B cell (primary cell): Measurements from ENCODE around the gene ANGPT4. TPM values are rescaled to one million over a fixed set of nuclear protein-coding genes. Genes with fewer than 3 reads are reported as not detected.
A peak's percentile ranks its signal among the peaks of the same experiment; 100 is the strongest.

Experiments used
- ATAC-seq: fragments of 200-7000 bp; cut with Tn5 transposase; one replicate; pipeline ENCODE4 v1.10.0; 2021; ENCODE audit warnings: low read depth, mild to moderate bottlenecking, moderate number of reproducible peaks, moderate library complexity
- CTCF ChIA-PET: fragments of 350-600 bp; sonication (Branson Sonifier 250); formaldehyde crosslinking; loops from one replicate; lab custom pipeline; 2021; ENCODE audit warnings: antibody characterized with exemption, inconsistent platforms; lab: Charles Lee
- POLR2A ChIA-PET: fragments of 350-600 bp; sonication (Branson Sonifier 250); formaldehyde crosslinking; loops from one replicate; lab custom pipeline; 2021; ENCODE audit warnings: antibody characterized with exemption; lab: Charles Lee
- DNase-seq: peaks from one replicate; pipeline ENCODE4 v3.0.0; 2013
- H2AFZ ChIP-seq: 2 replicates; pipeline ENCODE4 v1.6.1; 2012; ENCODE audit warnings: mild to moderate bottlenecking, low read depth, low read length; ENCODE audit not compliant: insufficient read depth, poor library complexity, severe bottlenecking
- H3K27ac ChIP-seq, 2 donors: 1 replicate in 1 of 2; 2 replicates in 1 of 2; pipeline ENCODE4 v1.5.1; 2012 to 2013; ENCODE audit warnings: low read length in 2 of 2, mild to moderate bottlenecking in 2 of 2, moderate library complexity in 1 of 2
- H3K27me3 ChIP-seq, 4 experiments: fragments of 200-600 bp in 1 of 4; sonication (generic) in 1 of 4; replicated peaks in 1 of 4; 1 replicate in 2 of 4; 2 replicates in 2 of 4; pipeline versions ENCODE4 v1.6.1 to v1.7.0; 2013 to 2016; ENCODE audit warnings: low read length in 3 of 4, mild to moderate bottlenecking in 2 of 4, mixed read lengths in 1 of 4, moderate library complexity in 1 of 4; ENCODE audit not compliant: insufficient read depth in 4 of 4, control insufficient read depth in 3 of 4; ENCODE audit errors: control extremely low read depth in 1 of 4
- H3K36me3 ChIP-seq, 2 experiments: replicated peaks in 1 of 2; 1 replicate in 1 of 2; 2 replicates in 1 of 2; pipeline versions ENCODE4 v1.6.1 to v1.7.1; 2013; ENCODE audit warnings: low read length in 1 of 2; ENCODE audit not compliant: insufficient read depth in 2 of 2, control insufficient read depth in 1 of 2; ENCODE audit errors: control extremely low read depth in 1 of 2, extremely low read depth in 1 of 2
- H3K4me1 ChIP-seq, 2 donors: fragments of 200-600 bp in 1 of 2; sonication (generic) in 1 of 2; 1 replicate in 1 of 2; 2 replicates in 1 of 2; pipeline versions ENCODE4 v1.5.1 to v1.6.1; 2013 to 2017; ENCODE audit warnings: low read length in 2 of 2; ENCODE audit not compliant: control insufficient read depth in 2 of 2, insufficient read depth in 2 of 2
- H3K4me2 ChIP-seq: replicated peaks from 2 replicates; pipeline ENCODE3; 2012; ENCODE audit warnings: mild to moderate bottlenecking, low read depth, low read length; ENCODE audit not compliant: poor library complexity, severe bottlenecking
- H3K4me3 ChIP-seq, 5 experiments: fragments of 200-600 bp in 1 of 5; sonication (generic) in 1 of 5; 1 replicate in 3 of 5; 2 replicates in 2 of 5; pipeline versions ENCODE4 v1.5.1 to v1.7.0; 2011 to 2016; ENCODE audit warnings: low read length in 4 of 5, mild to moderate bottlenecking in 4 of 5, low read depth in 2 of 5, control low read depth in 1 of 5, moderate library complexity in 1 of 5; ENCODE audit not compliant: insufficient read depth in 1 of 5; ENCODE audit errors: control extremely low read depth in 1 of 5, extremely low read depth in 1 of 5
- H3K79me2 ChIP-seq: fragments of 200-600 bp; sonication (generic); one replicate; pipeline ENCODE4 v1.6.0; 2016; ENCODE audit warnings: low read length; ENCODE audit not compliant: control insufficient read depth, insufficient read depth
- H3K9ac ChIP-seq: fragments of 200-600 bp; sonication (generic); 2 replicates; pipeline ENCODE4 v1.6.1; 2017; ENCODE audit warnings: mild to moderate bottlenecking, low read length, moderate library complexity
- H3K9me3 ChIP-seq, 3 donors: one replicate each; pipeline versions ENCODE4 v1.6.1 to v1.7.1; 2013; ENCODE audit warnings: low read length in 2 of 3; ENCODE audit not compliant: control insufficient read depth in 2 of 3, insufficient read depth in 1 of 3; ENCODE audit errors: control extremely low read depth in 1 of 3
- H4K20me1 ChIP-seq: 2 replicates; pipeline ENCODE4 v1.6.0; 2012; ENCODE audit warnings: mild to moderate bottlenecking, low read length; ENCODE audit not compliant: insufficient read depth, control insufficient read depth, poor library complexity, severe bottlenecking
- H3K27ac Mint-ChIP-seq: one replicate; pipeline ENCODE4 v1.8.0; 2021; ENCODE audit warnings: mixed read lengths
- H3K27me3 Mint-ChIP-seq: one replicate; pipeline ENCODE4 v1.8.0; 2021; ENCODE audit warnings: mixed read lengths
- H3K4me1 Mint-ChIP-seq: one replicate; pipeline ENCODE4 v1.8.0; 2021; ENCODE audit warnings: mixed read lengths
- H3K4me3 Mint-ChIP-seq: one replicate; pipeline ENCODE4 v1.8.0; 2021; ENCODE audit warnings: mixed read lengths
- H3K9me3 Mint-ChIP-seq: one replicate; pipeline ENCODE4 v1.8.0; 2022; ENCODE audit warnings: mixed read lengths; ENCODE audit not compliant: insufficient read depth
- EZH2 ChIP-seq: IDR thresholded peaks from 2 replicates; pipeline ENCODE4 v1.6.1; 2012; ENCODE audit warnings: borderline replicate concordance, low read depth, mild to moderate bottlenecking, moderate library complexity, low read length; ENCODE audit not compliant: insufficient read depth, poor library complexity, severe bottlenecking
- WGBS: methylation state at CpG from one replicate; pipeline ENCODE4 v1.1.5; 2013; ENCODE audit warnings: missing lambda C conversion rate; ENCODE audit not compliant: insufficient coverage; 5-methylcytosine and 5-hydroxymethylcytosine counted together
- intact Hi-C: fragments of 100-400 bp; cut with micrococcal nuclease; formaldehyde crosslinking; loops from one replicate; pipeline ENCODE4 v1.10.0; 2022
- polyA plus RNA-seq: library from polyadenylated mRNA; depleted of rRNA; stranded (reverse); fragments of >200 nt; gene quantifications from 2 replicates; pipeline ENCODE4 v1.2.3, GENCODE V29; 2012
- total RNA-seq, 2 donors: library from RNA; stranded (reverse); fragments of 120-200 nt in 1 of 2; gene quantifications; 1 replicate in 1 of 2; 2 replicates in 1 of 2; pipeline versions ENCODE4 v1.2.3 to v1.2.4, GENCODE V29; 2013 to 2022
- TF ChIP-seq, protein P1 (sequence below): fragments of 200-600 bp; IDR thresholded peaks from one replicate; pipeline ENCODE4 v1.8.0; 2022; ENCODE audit warnings: antibody characterized with exemption, mild to moderate bottlenecking

The ANGPT4 gene
- total and polyA plus RNA-seq, 2 donors (not counting 1 experiment from before 2014, with no cell fraction given) = not detected

DNA sequence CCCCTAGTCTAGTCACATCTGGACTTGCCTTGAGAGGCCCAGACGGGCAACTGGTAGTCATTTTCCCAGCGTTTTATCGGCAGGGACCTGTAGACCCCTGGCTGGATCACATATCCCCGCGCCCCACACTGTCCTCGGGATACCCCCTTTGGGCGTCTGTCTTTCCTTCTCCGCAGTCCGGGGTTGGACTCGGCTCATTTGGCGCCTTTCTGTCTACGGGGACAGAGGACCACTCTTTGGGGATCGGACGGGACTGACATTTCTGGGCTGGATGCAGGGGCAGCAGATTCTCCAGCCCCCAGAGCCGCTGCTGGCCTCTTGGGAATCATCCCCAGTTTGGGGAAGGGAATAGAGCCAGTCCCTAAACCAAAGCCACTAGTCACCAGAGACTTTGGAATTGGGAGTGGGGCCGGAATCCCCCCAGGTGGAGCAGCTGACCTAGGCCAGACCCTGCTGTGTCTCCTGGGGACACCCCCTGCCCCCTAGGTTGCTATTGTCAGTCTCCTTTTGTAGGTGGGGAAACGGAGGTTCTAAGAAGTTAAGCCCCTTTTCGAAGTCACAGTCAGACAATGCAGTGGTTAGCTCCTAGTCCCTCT lies 81.9 kb downstream of the ANGPT4 start:
- TF ChIP-seq EZH2 = no peak
- TF ChIP-seq, protein P1, sequence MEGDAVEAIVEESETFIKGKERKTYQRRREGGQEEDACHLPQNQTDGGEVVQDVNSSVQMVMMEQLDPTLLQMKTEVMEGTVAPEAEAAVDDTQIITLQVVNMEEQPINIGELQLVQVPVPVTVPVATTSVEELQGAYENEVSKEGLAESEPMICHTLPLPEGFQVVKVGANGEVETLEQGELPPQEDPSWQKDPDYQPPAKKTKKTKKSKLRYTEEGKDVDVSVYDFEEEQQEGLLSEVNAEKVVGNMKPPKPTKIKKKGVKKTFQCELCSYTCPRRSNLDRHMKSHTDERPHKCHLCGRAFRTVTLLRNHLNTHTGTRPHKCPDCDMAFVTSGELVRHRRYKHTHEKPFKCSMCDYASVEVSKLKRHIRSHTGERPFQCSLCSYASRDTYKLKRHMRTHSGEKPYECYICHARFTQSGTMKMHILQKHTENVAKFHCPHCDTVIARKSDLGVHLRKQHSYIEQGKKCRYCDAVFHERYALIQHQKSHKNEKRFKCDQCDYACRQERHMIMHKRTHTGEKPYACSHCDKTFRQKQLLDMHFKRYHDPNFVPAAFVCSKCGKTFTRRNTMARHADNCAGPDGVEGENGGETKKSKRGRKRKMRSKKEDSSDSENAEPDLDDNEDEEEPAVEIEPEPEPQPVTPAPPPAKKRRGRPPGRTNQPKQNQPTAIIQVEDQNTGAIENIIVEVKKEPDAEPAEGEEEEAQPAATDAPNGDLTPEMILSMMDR = no peak
- peak overlapping the region; percentile 85 for H2AFZ ChIP-seq
- peaks cover 31% of the 10 kb centered on the region in 2 donors for H3K4me1 ChIP-seq

More for the DNA sequence above, 81.9 kb downstream of the ANGPT4 start:
- ChIA-PET CTCF (interaction anchor here (0.6 to 7.2 kb wide), 4 partner anchors 11 to 158 kb away, joined by 5 to 59 read pairs (median 38); no protein-coding TSS in a partner anchor), POLR2A (interaction anchor here (1.7 to 2.3 kb wide), 3 partner anchors 10 to 284 kb away, joined by 8 to 15 read pairs (median 14); partner anchors contain the start of gene PSMF1)
- peak overlapping the region; percentile 81 for H3K4me3 Mint-ChIP-seq
- Histone ChIP-seq H3K27ac (peak overlapping the region; percentile 81 to 96), H4K20me1 (peaks cover 15% of the 10 kb centered on the region), H3K4me2 (peak overlapping the region; percentile 96), H3K27me3 (no peaks in the 10 kb centered on the region), H3K36me3 (peaks cover 0 to 2% of the 10 kb centered on the region in 2 experiments), H3K9me3 (peaks cover 0 to 8% (median 0%) of the 10 kb centered on the region in 3 donors), H3K79me2 (peaks cover 54% of the 10 kb centered on the region), H3K4me3 (peak overlapping the region; percentile 72 to 95 (median 88)), H3K9ac (peak overlapping the region; percentile 86)
- intact Hi-C loops = loop anchor here (5.0 kb wide), 1 partner anchor 1268 kb away; the partner anchor contains the start of gene STK35
- no peak for DNase-seq
- no peaks in the 10 kb centered on the region for H3K27me3 Mint-ChIP-seq
- H3K9me3 Mint-ChIP-seq = no peaks in the 10 kb centered on the region
- peak; percentile 1 for ATAC-seq
- H3K27ac Mint-ChIP-seq = peak overlapping the region; percentile 87
- WGBS = 2% methylated on average over 17 of the region's 18 CpGs
- H3K4me1 Mint-ChIP-seq = peaks cover 37% of the 10 kb centered on the region
